Suprapubic skin (tissue), 4 donors: ENCODE data around the gene BCL7C. TPM values are rescaled to one million over a fixed set of nuclear protein-coding genes. Genes with fewer than 3 reads are reported as not detected.
A peak's percentile ranks its signal among the peaks of the same experiment; 100 is the strongest.
"Not testable (repeated sequence)": the region's sequence is repeated elsewhere in the genome, so short reads cannot be mapped to it uniquely, and the experiment has no call there.

Experiments used
- DNase-seq, 2 donors: peaks; one replicate each; pipeline ENCODE4 v3.0.0-alpha.2; 2019; ENCODE audit warnings: low spot score in 2 of 2
- H3K27ac ChIP-seq: fragments of 200-600 bp; sonication (generic); one replicate; pipeline ENCODE4 v1.5.1; 2019
- H3K27me3 ChIP-seq: fragments of 200-600 bp; sonication (generic); one replicate; pipeline ENCODE4 v1.5.1; 2019
- H3K36me3 ChIP-seq: fragments of 200-600 bp; sonication (generic); one replicate; pipeline ENCODE4 v1.5.1; 2019
- H3K4me1 ChIP-seq: fragments of 200-600 bp; sonication (generic); one replicate; pipeline ENCODE4 v1.5.1; 2019
- H3K4me3 ChIP-seq: fragments of 200-600 bp; sonication (generic); one replicate; pipeline ENCODE4 v1.5.1; 2019; ENCODE audit warnings: mild to moderate bottlenecking
- H3K9me3 ChIP-seq: fragments of 200-600 bp; sonication (generic); one replicate; pipeline ENCODE4 v1.5.1; 2019
- CTCF ChIP-seq, 2 donors: fragments of 200-600 bp in 1 of 2; fragments of 450-650 bp in 1 of 2; sonication (generic) in 1 of 2; IDR thresholded peaks; one replicate each; pipeline ENCODE4 v1.5.1; 2016 to 2019; ENCODE audit warnings: antibody characterized with exemption in 2 of 2, mild to moderate bottlenecking in 1 of 2, moderate library complexity in 1 of 2
- EP300 ChIP-seq: sonication (generic); formaldehyde crosslinking; IDR thresholded peaks from one replicate; pipeline ENCODE4 v1.6.1; 2017; ENCODE audit warnings: antibody characterized with exemption
- POLR2A ChIP-seq, 2 donors: fragments of 450-650 bp; IDR thresholded peaks; one replicate each; pipeline ENCODE4 v1.6.1; 2017; ENCODE audit warnings: antibody characterized with exemption in 2 of 2, mild to moderate bottlenecking in 2 of 2, moderate library complexity in 2 of 2
- POLR2AphosphoS5 ChIP-seq, 3 donors: sonication (generic); formaldehyde crosslinking; IDR thresholded peaks; one replicate each; pipeline ENCODE4 v1.6.1; 2017; ENCODE audit warnings: antibody characterized with exemption in 3 of 3
- WGBS: methylation state at CpG from one replicate; pipeline ENCODE4 v1.1.5; 2018; 5-methylcytosine and 5-hydroxymethylcytosine counted together
- total RNA-seq, 4 donors: library from RNA; depleted of rRNA; stranded (reverse); fragments of >200 nt; gene quantifications; one replicate each; pipeline ENCODE4 v1.1.0, GENCODE V29; 2016

Gene BCL7C
- total RNA-seq, 4 donors from 2014 or later: 32.3 to 47.2 (median 43.9) TPM

GRCh38 chr16:30892670-30893416 is 1.0 kb downstream of the BCL7C start:
- WGBS: 62% methylated on average over 14 of the region's 20 CpGs
- H3K27ac ChIP-seq: peak overlapping the region; percentile 92
- H3K4me3 ChIP-seq: peak overlapping the region; percentile 79
- no peak for TF ChIP-seq EP300
- no peak for TF ChIP-seq POLR2A (IDR thresholded peaks at IDR 0.05)
- TF ChIP-seq CTCF (IDR thresholded peaks at IDR 0.05): no peak
- TF ChIP-seq POLR2AphosphoS5 (IDR thresholded peaks at IDR 0.05): no peak
- H3K9me3 ChIP-seq: no peaks in the 10 kb centered on the region
- H3K27me3 ChIP-seq: no peaks in the 10 kb centered on the region
- H3K4me1 ChIP-seq: peaks cover 48% of the 10 kb centered on the region
- peaks cover 33% of the 10 kb centered on the region for H3K36me3 ChIP-seq
- DNase-seq: no peak

GRCh38 chr16:30891043-30891823 is 2.6 kb downstream of the BCL7C start:
- not testable (repeated sequence) for H3K4me3 ChIP-seq, H3K9me3 ChIP-seq, H3K27me3 ChIP-seq, H3K27ac ChIP-seq, DNase-seq
- WGBS: 77% methylated on average over 15 of the region's 15 CpGs
- H3K4me1 ChIP-seq: peaks cover 35% of the 10 kb centered on the region
- H3K36me3 ChIP-seq: peaks cover 45% of the 10 kb centered on the region

- no peak for DNase-seq
- Histone ChIP-seq H3K27me3 (no peaks in the 10 kb centered on the region), H3K9me3 (no peaks in the 10 kb centered on the region), H3K36me3 (peaks cover 56% of the 10 kb centered on the region), H3K4me1 (peaks cover 19% of the 10 kb centered on the region), H3K4me3 (no peak overlapping the region), H3K27ac (no peak overlapping the region)
- WGBS: 75% methylated on average over 5 of the region's 5 CpGs
- TF ChIP-seq EP300: no peak
Observed at GRCh38 chr16:30889721-30890120, 4.2 kb downstream of the BCL7C start.

- TF ChIP-seq POLR2AphosphoS5 (IDR thresholded peaks at IDR 0.05) (no peak), CTCF (IDR thresholded peaks at IDR 0.05) (no peak), EP300 (no peak), POLR2A (IDR thresholded peaks at IDR 0.05) (no peak)
- Histone ChIP-seq H3K27me3 (no peaks in the 10 kb centered on the region), H3K9me3 (no peaks in the 10 kb centered on the region), H3K36me3 (peaks cover 58% of the 10 kb centered on the region), H3K27ac (no peak overlapping the region), H3K4me1 (peaks cover 13% of the 10 kb centered on the region), H3K4me3 (no peak overlapping the region)
- DNase-seq: no peak
- whole genome bisulfite sequencing: 86% methylated on average over 8 of the region's 8 CpGs
Observed at GRCh38 chr16:30888856-30889499, 4.9 kb downstream of the BCL7C start.

- H3K4me1 ChIP-seq: peaks cover 7% of the 10 kb centered on the region
- no peaks in the 10 kb centered on the region for H3K27me3 ChIP-seq
- peaks cover 58% of the 10 kb centered on the region for H3K36me3 ChIP-seq
- H3K9me3 ChIP-seq: no peaks in the 10 kb centered on the region
- H3K4me3 ChIP-seq: no peak overlapping the region
- TF ChIP-seq CTCF (IDR thresholded peaks at IDR 0.05): no peak
- no peak for TF ChIP-seq POLR2A (IDR thresholded peaks at IDR 0.05)
- TF ChIP-seq POLR2AphosphoS5 (IDR thresholded peaks at IDR 0.05): no peak
- TF ChIP-seq EP300: no peak
- H3K27ac ChIP-seq: no peak overlapping the region
- 78% methylated on average over 9 of the region's 9 CpGs for WGBS
- no peak for DNase-seq
Observed at GRCh38 chr16:30887927-30888326, 6.0 kb downstream of the BCL7C start.

GRCh38 chr16:30886145-30886544 is 7.7 kb downstream of the BCL7C start:
- Histone ChIP-seq H3K27ac (no peak overlapping the region), H3K27me3 (no peaks in the 10 kb centered on the region), H3K9me3 (no peaks in the 10 kb centered on the region), H3K36me3 (peaks cover 58% of the 10 kb centered on the region), H3K4me3 (no peak overlapping the region), H3K4me1 (no peaks in the 10 kb centered on the region)
- DNase-seq: no peak
- 82% methylated on average over 1 of the region's 1 CpG for WGBS
- no peak for TF ChIP-seq POLR2A (IDR thresholded peaks at IDR 0.05)
- TF ChIP-seq CTCF (IDR thresholded peaks at IDR 0.05): no peak
- TF ChIP-seq EP300: no peak
